ENCODE data around the gene TAPT1.

TAPT1 gene

GRCh38 chr4:16129336-16129735 lies 96.9 kb downstream of the TAPT1 start:
- no peak for DNase-seq

GRCh38 chr4:16126714-16127113 lies 99.6 kb downstream of the TAPT1 start:
- no peak for DNase-seq

GRCh38 chr4:16125571-16126445 lies 100.5 kb downstream of the TAPT1 start:
- no peak for DNase-seq

- no peak for DNase-seq
Measured at GRCh38 chr4:16124232-16124631, 102.0 kb downstream of the TAPT1 start.

- DNase-seq = no peak
Measured at GRCh38 chr4:16123356-16124084, 102.8 kb downstream of the TAPT1 start.

GRCh38 chr4:16122784-16123183 lies 103.5 kb downstream of the TAPT1 start:
- DNase-seq = no peak

GRCh38 chr4:16122308-16122711 lies 104.0 kb downstream of the TAPT1 start:
- DNase-seq = no peak

- DNase-seq = no peak
Measured at GRCh38 chr4:16120720-16121119, 105.6 kb downstream of the TAPT1 start.

- no peak for DNase-seq
Measured at GRCh38 chr4:16119981-16120380, 106.3 kb downstream of the TAPT1 start.

- no peak for DNase-seq
Measured at GRCh38 chr4:16118090-16118489, 108.2 kb downstream of the TAPT1 start.

GRCh38 chr4:16117164-16117563 lies 109.1 kb downstream of the TAPT1 start:
- no peak for DNase-seq

- no peak for DNase-seq
Measured at GRCh38 chr4:16116493-16116990, 109.7 kb downstream of the TAPT1 start.

- DNase-seq = no peak
Measured at GRCh38 chr4:16116019-16116418, 110.3 kb downstream of the TAPT1 start.

GRCh38 chr4:16114546-16114945 lies 111.7 kb downstream of the TAPT1 start:
- no peak for DNase-seq

- no peak for DNase-seq
Measured at GRCh38 chr4:16113741-16114140, 112.5 kb downstream of the TAPT1 start.

GRCh38 chr4:16111533-16111932 lies 114.7 kb downstream of the TAPT1 start:
- DNase-seq = no peak

GRCh38 chr4:16110661-16111290 lies 115.5 kb downstream of the TAPT1 start:
- DNase-seq = no peak

Data from left hindlimb (tissue), 1 donor.